VCaP (cell line): ENCODE data around the gene ADGRG6.

Experiments
- H3K27ac ChIP-seq: fragments of 450-650 bp; 2 replicates; pipeline ENCODE4 v1.5.1; 2017
- TF ChIP-seq, protein P1 (sequence below): fragments of 450-650 bp; conservative IDR thresholded peaks from 2 replicates; pipeline ENCODE4 v1.5.1; 2017; ENCODE audit warnings: mild to moderate bottlenecking, moderate library complexity

Gene ADGRG6

DNA sequence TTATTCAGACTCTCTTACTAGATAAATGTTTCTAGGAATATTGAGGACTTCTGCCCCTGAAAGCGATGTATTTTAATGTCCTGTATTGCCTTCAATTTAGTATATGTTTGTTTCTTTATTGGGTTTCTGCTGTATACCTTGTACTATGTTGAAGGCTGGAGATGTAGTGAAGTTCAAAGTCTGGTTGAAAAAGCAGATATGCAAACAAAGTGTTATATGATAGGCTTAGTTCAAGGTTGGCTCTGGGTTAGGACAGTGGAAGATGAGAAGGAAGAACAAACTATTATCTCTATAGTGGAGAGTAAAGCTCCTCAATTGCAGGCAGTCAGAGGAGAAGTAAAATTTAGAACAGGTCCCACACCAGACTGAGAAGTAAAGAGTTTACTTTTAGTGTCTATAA lies 36.3 kb upstream of the ADGRG6 start:
- H3K27ac ChIP-seq: no peak overlapping the region
- TF ChIP-seq, protein P1, sequence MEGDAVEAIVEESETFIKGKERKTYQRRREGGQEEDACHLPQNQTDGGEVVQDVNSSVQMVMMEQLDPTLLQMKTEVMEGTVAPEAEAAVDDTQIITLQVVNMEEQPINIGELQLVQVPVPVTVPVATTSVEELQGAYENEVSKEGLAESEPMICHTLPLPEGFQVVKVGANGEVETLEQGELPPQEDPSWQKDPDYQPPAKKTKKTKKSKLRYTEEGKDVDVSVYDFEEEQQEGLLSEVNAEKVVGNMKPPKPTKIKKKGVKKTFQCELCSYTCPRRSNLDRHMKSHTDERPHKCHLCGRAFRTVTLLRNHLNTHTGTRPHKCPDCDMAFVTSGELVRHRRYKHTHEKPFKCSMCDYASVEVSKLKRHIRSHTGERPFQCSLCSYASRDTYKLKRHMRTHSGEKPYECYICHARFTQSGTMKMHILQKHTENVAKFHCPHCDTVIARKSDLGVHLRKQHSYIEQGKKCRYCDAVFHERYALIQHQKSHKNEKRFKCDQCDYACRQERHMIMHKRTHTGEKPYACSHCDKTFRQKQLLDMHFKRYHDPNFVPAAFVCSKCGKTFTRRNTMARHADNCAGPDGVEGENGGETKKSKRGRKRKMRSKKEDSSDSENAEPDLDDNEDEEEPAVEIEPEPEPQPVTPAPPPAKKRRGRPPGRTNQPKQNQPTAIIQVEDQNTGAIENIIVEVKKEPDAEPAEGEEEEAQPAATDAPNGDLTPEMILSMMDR: no peak

DNA sequence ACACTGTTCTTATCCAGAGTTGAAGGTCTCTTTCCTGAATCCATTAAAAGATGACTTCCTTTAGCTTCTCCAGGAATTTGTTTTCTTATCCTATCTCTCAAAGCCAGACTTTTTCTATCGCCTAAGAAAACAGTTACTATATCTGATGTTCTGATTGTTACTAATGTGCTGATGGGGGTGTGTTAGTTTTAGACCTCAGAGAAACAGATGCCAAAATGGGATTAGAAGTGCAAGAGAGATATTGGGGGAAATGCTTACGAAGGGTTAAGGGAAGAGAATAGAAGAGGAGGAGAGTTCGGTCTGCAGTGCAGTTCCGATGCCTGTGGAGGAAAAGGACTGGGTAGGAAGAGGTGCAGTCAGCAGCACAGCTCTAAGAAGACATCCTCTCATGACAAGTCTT lies 35.7 kb upstream of the ADGRG6 start:
- no peak overlapping the region for H3K27ac ChIP-seq
- TF ChIP-seq, protein P1: no peak

DNA sequence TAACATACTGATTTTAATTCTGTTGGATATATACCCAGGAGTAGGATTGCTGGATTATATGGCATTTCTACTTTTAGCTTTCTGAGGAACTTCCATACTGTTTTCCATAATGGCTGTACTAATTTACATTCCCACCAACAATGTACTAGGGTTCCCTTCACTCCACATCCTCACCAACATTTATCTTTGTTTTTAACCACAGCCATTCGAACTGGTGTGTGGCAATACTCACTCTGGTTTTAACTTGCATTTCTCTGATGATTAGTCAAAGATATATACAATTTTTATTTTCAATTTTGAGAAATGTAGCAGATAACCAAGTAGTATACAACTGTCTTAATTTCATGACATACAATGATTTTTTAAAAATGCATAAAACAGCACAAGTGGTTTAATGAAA lies 30.3 kb upstream of the ADGRG6 start:
- H3K27ac ChIP-seq: no peak overlapping the region
- TF ChIP-seq, protein P1: no peak

DNA sequence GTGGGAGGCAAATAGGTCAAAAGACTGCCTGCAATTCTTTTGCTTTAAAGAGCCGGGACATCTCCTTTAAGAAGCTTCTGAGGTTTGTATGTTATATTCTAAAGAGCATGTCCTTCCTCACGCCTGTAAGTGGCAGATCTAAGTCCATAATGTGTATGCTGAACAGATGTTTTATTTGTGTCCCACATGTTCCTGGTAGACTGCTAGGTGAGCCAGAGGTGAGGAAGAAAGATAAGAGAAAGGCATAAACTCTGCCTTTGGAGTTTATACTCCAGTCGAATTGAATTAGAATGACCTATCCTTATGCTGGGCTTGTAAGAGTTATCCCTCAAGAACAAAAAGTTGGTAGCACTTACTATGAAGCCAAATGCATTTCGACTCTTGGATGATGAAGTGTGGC lies 27.2 kb upstream of the ADGRG6 start:
- H3K27ac ChIP-seq: no peak overlapping the region
- TF ChIP-seq, protein P1: no peak

DNA sequence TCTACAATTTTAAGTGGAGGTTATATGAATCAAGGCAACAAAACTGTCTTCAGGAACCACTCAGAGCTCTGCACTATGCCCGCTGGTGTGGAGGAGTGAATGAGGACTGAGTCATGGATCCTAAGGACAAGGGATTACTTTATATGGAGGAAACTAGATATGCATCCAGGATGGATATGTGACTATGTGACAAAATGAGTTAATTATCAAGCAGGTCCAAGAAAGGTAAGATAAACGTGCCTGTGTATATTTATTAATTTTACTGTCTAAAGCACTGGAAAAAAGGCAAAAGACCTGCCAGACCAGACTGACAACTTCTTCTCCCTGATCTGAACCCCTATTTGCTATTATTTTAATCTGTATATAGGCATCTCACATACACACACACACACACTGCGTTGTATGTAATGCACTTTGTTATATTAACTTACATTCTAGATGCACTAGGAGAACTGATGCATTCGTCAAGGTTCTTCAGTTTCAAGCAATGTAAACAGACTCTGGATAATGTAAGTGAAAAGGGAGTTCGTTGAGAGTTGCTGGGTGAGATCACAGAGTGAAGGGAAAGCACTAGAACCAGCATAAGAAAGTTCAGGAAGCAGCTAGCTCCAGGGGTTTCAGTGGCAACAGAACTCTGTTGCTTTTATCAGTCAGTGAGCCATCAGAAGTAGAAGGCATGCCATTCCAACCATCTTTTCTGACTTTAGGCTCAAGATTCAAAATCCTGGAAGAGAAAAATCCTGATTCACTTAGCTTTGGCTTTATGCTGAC lies 26.4 kb upstream of the ADGRG6 start:
- 0 out of 2 replicates have a peak overlapping the region, but pooled peaks have one; percentile 4 for H3K27ac ChIP-seq

DNA sequence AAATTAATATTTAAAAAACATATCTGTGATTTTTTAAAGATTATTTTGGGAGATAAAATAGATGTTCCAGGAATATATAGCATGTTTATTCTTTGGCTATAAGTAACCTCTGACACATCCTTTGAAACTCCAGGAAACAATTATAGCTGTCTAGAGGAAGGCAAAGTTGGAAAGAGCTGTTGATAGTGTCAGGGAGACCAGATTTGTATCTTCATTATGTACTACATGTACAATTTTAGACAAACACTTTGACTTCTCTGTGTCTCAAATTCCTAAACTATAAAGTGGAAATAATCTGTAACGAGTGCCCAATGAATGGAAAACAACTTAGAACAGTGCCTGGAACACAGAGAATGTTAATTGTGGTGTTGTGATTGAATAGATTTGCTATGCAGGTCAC lies 25.6 kb upstream of the ADGRG6 start:
- H3K27ac ChIP-seq: no peak overlapping the region
- TF ChIP-seq, protein P1: no peak

More for the DNA sequence above, 26.4 kb upstream of the ADGRG6 start:
- TF ChIP-seq, protein P1: no peak

DNA sequence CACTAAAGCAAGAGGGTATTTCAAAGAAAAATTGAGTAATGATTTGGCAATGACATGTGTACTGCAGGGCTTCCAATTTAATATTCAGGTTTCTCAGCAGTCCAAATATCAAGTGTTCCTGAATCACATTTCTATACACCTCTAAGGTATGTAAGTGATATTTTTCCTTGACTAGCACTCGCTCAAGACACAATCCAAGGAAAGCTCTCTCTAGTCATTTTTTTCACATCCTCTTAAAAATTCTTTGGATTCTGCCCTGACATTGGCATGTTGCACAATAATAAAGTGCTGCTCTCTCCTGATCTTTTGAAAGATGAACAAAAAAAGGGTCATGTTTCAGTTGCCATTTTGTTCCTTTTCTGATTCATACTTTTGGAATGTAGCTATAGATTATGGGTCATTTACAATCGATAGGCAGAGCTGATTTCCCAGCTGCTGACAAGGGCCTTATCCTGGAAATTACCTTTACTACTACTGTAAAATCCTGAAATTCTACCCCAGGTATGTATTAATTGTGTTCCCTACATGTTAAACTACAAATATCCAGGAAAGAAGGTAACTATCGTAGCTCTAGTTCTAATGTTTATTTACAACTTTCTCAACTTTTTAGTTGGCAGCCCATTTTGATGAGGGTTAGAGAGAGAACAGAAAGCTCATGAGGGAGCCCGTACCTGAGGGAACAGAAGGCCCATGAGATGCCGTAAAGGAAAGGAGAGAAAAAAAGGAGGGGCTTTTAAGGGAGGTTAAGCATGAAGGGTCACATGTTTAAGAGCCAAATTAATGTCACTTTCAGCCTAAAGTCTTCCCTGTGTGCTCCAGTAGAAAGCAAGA lies 22.2 kb upstream of the ADGRG6 start:
- TF ChIP-seq, protein P1: no peak
- no peak overlapping the region for H3K27ac ChIP-seq
